GM21529 (cell line): Measurements from ENCODE around the gene ELP4.
A peak's percentile ranks its signal among the peaks of the same experiment; 100 is the strongest.
"Not testable (repeated sequence)": the region's sequence is repeated elsewhere in the genome, so short reads cannot be mapped to it uniquely, and the experiment has no call there.

Experiments used
- ATAC-seq: cut with Tn5 transposase; IDR thresholded peaks from one replicate; pipeline ENCODE4 v1.9.1; 2021; ENCODE audit not compliant: unreplicated experiment

ELP4 gene

DNA sequence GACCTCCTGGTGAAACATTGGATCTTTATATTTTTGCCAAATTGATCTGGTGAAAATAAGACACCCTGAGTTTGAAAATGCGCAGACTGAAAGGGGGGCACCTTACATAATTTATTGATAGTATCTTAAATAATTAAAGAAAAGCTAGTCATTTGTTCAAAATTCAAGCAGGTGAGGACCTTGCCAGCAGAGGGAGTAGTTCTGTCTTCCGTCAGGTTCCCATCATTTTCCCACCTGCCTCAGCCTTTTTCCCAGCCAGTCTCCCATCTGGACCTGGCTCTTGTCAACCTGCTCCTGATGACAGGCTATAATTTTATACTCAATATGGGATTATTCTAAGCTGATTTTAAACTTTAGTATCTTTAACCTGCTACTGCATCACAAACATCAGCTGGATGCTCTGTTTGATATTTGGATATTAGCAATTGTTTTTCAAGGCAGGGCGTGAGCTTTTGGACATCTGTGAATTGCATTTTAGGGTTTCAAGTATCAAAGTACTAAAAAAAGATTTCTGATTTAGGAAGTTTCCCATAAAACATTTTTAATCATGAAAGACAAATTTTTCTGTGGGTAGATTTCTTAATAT lies 132.0 kb downstream of the ELP4 start:
- no peak for ATAC-seq

DNA sequence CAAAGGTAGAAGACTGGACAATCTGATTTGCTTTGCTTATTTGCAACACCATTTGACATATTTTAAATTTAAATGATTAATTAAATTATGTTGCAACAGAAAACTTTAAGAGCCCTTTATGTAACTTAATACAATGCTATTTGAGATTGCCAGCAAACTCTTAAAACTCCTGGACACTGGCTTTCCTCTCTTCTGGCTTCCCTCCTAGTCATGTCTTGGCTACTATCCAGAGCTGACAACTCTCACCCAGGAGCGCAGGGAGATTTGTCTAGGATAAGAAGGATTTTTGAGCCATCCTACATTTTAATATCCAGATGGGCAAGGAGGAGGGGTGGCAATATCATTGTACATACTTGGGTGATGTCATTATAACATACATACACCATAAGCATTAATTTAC lies 134.3 kb downstream of the ELP4 start:
- no peak for ATAC-seq

DNA sequence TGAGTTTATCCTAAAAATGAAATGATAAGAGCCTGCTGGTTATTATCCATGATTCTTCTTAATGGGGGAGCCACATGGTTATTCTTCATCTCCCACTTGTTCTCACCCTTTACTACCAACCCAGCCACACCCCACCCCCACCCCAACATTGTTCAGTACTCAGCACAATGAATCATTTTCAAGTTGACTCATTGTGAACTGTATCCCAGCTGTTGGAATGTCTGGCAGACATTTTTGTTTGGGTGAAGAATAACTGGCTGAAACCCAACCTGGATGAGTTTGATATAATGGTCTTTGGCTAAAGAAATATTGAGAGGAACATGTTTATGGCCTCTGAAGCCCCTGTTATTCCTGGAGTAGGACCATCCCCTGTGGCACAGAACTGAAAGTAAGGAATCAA lies 136.2 kb downstream of the ELP4 start:
- no peak for ATAC-seq

DNA sequence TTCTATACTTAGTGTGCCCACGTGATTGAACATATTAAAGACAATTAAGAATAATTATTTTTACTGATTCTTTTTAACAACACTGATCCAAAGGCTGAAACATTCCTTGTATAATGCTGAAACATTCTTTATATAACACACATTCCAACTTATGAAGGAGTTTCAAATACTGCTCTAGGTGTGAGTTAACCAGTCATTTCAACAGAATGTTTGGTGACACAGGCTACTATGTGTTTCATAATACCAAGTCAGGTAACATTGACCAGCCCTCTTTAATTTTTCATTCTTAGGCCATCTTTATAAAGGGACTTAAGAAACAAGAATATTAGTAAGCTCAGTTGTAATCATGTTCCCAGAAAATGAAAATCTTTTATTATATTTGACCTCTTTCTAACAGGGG lies 136.6 kb downstream of the ELP4 start:
- no peak for ATAC-seq

DNA sequence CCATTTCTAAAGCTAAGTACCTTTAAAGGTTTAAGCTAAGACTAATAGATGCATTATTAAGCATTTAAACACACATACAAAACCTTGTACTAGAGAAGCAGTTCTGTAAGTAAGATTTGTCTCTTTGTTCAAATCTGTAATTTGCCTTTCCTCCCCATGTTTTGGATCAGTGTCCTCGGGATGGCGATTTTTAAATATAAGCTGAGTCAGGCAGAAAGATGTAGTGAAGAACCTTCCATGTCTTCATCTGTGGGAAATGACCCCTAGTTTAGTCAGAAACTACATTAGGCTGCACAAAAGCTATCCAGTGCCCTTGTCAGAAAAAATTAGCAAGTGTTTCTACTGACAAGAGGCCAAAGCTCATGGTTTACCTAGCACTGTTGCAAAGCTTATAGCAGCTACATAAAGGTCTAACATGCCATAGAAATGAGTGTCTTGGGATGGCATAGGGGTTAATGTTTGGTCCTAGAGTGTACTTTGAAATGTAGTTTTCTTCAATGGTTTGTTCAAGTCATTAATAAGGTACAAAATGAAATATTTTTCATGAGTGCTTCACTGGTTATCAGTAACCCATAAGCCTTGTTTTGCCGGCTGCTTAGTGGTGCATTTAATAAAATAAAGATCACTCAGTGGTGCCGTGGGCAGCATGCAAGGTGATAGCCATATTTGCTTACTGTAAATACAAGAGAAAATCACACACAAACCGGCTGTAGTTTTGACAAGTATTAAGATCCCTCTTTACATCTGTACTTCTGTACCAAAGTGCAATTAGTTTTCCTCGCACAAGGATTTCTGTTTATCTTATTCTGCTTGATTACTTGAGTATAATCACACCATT lies 139.8 kb downstream of the ELP4 start:
- ATAC-seq = no peak

DNA sequence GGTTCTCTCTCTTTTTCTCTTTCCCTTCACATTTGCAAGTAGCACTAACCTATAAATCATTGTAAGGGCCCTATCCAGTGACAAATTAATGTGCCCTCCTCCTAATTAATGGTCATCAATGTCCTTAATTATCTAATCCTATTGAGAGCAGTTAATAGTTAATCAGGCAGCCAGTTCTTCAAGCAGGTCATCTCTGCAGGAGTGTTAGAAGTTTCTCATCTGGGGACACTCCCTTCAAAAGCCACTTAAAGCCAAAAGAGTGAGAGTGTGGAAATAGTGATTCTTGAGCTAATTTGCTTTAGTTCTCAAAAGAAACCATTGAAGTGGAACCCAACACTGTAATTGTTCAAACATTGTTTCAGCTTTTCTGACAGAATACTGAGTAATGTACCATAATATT lies 141.6 kb downstream of the ELP4 start:
- no peak for ATAC-seq

DNA sequence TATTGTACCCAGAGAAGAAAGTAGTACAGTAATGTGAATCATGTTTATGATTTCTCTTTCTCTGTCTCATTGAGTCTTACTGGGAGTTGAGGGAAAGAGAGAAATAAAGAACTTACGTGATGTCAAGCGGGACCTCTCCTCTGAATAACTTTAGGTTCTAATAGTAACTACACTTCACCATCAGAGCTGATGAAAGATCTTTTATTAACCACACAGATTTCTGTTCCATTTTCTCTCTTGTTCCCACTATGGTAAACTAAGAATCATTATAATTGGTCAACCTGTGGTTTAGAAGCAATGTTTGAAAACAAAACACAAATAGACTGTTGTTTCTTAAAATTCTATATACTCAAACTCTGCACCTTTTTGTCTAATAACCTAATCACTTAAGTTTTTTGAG lies 142.3 kb downstream of the ELP4 start:
- ATAC-seq = peak; percentile 61

DNA sequence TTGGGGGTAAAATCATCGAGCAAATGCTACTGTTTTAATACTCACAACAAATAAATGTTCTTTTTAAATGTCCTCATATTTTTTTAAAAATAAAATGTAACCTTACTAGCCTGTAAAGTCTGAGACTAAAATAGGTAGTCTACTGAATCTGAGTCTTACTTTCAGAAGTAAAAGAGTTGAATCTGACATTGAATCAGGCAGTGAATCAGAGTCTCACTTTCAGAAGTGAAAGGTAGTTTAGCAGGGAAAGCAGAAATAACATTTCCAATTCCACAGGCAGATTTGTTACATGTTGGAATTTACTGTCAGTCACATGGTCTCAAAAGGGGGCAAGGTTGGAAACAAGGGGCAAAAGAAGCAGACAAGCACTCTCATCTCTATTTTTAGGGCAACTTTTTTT lies 143.0 kb downstream of the ELP4 start:
- peak; percentile 70 for ATAC-seq

DNA sequence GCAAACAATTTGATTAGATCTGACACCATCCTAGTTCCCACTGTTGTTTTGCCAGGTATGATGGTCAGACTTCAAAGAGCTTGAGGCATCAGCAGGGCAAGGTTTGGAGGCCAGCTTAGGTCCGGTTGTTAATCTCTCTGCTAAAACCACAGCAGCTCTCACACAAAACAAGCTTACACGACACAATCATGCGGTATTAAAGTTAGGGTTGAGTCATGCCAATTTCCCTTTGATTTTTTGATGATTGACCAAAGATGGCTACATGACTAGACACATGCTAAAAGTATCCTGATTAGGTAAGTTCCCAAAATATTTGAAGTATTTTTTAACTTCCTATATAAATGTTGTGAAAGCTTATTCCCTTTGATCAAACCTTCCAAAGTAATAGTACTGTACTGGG lies 145.9 kb downstream of the ELP4 start:
- ATAC-seq = no peak

DNA sequence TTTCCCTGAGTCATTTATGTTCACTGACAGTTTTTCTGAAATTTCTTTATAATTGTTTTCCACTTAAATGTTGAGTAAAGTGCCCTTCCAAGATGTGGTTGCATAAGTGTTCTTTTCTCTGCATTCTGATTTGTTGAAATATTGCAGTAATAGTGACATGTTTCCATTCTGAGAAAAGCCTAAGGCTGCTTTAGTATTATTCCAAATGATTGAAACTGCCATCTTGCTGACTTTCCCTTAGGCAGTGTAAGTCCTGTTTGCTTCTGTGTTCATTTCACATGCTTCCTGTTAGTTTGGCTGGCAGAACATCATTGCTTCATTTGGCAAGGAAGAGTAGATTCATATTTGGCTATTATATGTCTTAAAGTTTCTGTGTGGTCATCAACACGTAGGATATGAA lies 146.5 kb downstream of the ELP4 start:
- no peak for ATAC-seq

DNA sequence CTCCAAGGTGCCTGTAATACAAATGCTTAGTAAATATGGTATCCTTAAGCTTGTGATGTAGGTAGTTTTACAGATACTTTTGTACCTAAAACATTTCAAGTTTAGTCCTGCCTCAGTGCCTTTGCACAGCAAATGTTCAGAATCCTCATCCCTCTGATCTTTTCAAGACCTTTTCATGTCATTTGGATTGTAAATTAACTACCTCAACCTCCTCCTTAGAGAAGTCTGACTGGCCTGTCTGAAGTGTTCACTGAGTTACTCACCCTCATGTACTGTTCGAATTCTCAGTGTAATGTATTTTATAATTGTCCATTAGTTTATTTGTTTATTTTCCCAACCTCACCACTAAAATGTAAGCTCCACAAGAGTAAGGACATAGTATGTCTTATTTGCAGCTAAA lies 147.5 kb downstream of the ELP4 start:
- no peak for ATAC-seq

DNA sequence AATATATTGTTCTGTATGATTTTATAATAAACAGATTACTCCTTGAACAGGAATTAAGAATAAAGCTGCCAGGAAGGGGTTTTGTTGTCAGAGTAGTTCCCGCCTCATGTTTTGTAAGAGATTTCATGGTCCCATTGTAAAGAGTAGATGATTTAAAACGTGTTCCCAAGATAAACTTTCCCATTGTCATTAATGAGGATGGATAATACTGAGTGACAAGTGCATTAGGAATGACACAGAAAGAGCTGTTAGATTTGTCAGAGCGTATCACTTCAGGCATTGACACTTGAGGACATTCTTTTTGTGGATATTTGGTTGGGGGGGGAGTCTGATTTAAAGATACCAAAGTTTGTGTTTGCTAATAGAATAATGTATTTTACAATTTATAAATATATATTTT lies 154.6 kb downstream of the ELP4 start:
- ATAC-seq = no peak

DNA sequence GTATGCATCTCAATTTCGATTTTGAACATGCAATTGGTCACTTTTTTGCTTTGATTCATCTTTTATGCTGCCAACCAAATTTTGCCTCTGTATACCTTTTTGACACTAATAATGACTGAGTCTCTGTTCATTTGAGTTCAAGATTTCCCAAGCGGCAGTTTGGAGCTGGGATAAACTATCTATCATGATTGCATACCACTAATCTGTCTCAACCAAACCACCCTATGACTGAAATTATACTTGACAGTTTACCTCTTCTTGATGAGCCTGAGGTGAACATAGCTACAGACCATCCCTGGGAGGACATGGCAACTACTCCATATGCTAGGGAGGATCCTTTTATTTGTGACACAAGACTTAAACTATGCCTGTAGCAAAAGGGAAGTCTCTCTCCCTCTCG lies 155.4 kb downstream of the ELP4 start:
- no peak for ATAC-seq

DNA sequence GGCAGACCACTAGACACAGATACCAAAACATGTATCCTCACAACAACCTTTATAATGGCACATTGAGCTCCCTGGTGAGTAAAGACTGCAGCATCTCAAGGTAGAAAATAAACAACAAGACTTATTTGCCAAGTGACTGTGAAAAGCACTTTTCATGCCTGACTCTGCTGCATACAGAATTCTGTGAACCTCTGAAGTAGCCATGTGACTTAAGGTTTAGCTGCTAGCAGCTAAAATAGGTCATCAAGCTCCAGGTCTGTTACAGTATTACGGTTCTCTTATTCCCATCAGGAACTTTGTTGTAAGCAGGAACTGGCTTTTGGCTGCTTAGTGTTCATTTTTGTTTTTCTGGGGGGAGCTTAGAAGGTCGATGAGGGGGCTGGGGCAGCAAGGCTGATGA lies 162.1 kb downstream of the ELP4 start:
- ATAC-seq = no peak

DNA sequence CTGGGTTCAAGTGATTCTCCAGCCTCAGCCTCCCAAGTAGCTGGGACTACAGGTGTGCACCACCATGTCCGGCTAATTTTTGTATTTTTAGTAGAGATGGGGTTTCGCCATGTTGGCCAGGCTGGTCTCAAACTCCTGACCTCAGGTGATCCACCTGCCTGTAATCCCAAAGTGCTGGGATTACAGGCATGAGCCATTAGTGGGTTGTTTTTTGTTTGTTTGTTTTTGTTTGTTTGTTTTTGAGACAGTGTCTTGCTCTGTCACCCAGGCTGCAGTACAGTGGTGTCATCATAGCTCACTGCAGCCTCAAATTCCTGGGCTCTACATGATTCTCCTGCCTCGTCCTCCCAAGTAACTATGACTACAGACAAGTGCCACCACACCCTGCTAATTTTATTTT lies 163.5 kb downstream of the ELP4 start:
- ATAC-seq = not testable (repeated sequence)

DNA sequence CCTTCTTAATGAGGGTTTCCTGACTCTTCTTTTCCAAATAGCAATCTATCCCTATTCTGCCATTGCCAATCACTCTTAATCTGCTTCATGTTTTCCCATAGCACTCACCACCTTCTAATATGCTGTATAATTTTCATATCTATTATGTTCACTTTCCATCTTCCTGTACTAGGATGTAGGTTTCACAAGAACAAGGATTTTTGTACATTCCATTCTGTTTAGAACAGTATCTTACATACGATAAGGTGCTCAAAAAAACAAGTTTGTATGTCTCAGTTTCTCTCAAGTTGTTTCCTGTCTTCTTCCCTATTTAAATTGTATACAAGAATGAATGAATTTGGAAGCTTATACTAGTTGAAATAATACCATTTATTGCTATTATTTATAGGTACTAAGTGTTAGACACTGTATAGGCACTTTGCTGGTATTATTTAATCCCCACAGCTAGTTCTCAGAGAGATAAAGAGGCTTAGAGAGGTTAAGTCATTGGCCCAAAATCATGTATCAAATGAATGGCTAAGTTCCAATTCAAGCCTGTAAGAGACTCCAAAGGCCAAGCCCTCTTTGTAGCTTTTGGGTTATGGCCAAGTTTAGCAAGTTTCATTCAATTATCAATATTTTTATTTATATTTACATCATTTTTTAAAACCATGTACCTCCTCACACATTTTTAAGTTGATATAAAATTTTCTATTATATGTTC lies 166.9 kb downstream of the ELP4 start:
- no peak for ATAC-seq

DNA sequence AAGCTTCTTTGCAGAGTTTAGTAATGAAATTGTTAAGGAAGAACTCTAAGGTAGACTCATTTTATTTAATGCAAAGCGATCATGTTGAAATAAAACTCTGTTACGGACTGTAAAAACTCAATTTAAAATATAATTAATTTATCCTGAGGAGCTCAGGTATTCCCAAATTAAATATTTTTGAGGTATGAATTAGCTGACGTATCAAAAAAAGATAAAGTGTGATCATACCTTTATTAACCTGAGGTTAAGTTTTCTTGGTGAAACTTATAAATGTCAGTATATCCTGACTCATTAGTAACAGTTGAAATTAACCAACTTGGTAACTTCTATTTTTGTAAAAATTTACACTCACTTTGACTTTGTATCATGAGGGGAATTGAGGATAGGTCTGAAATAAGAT lies 171.2 kb downstream of the ELP4 start:
- no peak for ATAC-seq

DNA sequence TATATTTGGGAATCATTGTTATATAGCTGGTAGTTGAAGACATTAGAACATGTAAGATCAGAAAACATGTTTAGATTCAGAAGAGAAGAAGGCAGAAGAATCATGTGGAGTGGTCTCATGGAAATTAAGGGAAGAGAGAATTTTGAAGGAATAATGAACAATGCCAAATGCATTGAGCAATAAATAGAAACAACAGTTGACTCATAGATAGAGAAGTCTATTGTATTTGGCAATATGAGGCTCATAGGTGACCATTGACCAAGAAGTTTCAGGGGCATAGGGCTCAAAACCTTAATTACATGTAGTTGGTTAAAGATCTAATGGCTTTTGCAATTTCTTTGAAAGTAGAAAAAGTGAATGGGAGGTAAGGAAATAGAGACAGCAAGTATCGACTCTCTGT lies 177.7 kb downstream of the ELP4 start:
- ATAC-seq = no peak

DNA sequence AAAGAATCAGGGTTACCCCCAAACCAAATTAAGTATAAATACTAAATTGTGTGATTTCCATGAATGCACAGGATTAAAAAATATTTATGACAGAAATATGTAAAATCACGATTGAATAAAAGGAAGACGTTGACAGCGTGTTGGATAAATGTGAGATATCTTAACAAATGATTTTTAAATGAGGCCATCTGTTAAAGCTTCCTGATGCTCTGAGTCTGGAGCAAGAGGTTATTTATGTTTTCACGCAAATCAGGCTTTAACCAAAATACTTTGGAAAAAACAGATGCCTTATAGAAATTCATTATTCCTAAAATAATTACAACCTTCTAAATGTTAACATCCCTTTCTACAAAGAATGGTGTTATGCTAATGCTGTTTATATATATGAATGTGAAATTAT lies 178.3 kb downstream of the ELP4 start:
- no peak for ATAC-seq

DNA sequence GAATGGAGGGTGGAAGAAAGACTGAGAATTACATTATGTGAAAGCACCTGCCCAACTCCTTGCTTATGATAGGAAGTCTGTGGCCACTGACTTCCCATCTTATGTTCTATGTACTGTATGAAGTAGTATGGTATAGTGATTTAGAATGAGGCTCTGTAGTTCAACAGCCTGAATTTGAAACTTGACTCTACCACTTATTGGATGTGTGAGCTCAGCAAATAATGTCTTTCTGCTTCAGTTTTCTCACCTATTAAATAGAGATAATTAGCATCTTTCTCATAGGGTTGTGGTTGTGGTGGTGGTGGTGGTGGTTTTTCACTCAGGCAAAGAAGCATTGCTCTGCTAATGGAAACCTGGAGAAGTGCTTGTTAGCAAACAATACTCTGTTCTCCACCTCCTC lies 180.0 kb downstream of the ELP4 start:
- ATAC-seq = no peak

DNA sequence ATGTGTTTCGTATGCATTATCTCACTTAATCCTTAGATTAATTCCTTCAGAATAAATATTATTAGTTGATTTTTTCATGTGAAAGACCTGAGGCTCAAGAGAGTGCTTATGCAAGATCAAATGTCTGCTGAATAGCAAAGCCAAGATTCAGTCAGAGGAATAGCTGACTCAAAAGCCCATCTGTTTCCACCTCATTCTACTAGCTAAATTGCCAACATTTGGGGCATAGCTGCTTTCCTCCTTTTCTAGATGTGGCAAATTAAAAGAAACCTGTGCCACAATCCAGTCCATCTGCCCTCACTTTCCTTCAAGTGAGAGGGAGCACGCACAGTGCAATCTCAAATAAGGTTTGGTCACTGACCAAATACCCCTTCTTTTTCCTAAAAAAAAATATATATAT lies 180.5 kb downstream of the ELP4 start:
- ATAC-seq = no peak

DNA sequence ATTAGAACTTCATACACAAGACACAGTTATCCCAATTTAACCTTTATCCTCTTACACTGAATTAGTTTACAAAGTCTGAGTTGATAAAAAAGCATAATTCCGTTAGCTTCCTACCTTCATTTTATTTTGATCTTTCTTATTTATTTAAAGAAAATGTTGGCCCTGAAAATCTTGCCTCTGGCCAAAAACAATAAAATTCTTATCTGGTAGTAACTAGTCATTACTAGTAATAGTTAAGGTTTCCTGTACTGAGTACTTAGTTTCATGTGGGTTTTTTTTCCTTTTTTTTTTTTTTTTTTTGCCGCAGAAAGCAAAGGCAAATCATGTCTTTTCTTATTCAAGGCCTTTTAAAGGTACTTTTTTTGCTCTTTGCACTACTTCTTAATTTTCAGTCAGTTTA lies 180.9 kb downstream of the ELP4 start:
- no peak for ATAC-seq
